Activated CD8-positive, alpha-beta T cell treated with anti-CD3 and anti-CD28 coated beads for 36 hours (primary cell): Measurements from ENCODE around the gene GNAL. TPM values are rescaled to one million over a fixed set of nuclear protein-coding genes. Genes with fewer than 3 reads are reported as not detected.
"Not testable (repeated sequence)": the region's sequence is repeated elsewhere in the genome, so short reads cannot be mapped to it uniquely, and the experiment has no call there.

ENCODE experiments used
- ATAC-seq: fragments of 200-7000 bp; cut with Tn5 transposase; one replicate; pipeline ENCODE4 v1.10.0; 2021; ENCODE audit warnings: mild to moderate bottlenecking, moderate library complexity
- CTCF ChIA-PET: fragments of 350-600 bp; sonication (Branson Sonifier 250); formaldehyde crosslinking; loops from one replicate; lab custom pipeline; 2021; ENCODE audit warnings: antibody characterized with exemption; lab: Charles Lee
- POLR2A ChIA-PET: fragments of 350-600 bp; sonication (Branson Sonifier 250); formaldehyde crosslinking; loops from one replicate; lab custom pipeline; 2021; ENCODE audit warnings: antibody characterized with exemption; lab: Charles Lee
- DNase-seq: peaks from one replicate; pipeline ENCODE4 v3.0.0-alpha.2; 2020
- H3K27ac Mint-ChIP-seq: one replicate; pipeline ENCODE4 v1.8.0; 2021; ENCODE audit warnings: mild to moderate bottlenecking, mixed read lengths
- H3K27me3 Mint-ChIP-seq: one replicate; pipeline ENCODE4 v1.8.0; 2021; ENCODE audit warnings: mixed read lengths
- H3K36me3 Mint-ChIP-seq: one replicate; pipeline ENCODE4 v1.8.0; 2021; ENCODE audit warnings: low read depth, mixed read lengths
- H3K4me1 Mint-ChIP-seq: one replicate; pipeline ENCODE4 v1.8.0; 2021; ENCODE audit warnings: low read depth, mixed read lengths
- H3K4me3 Mint-ChIP-seq: one replicate; pipeline ENCODE4 v1.8.0; 2021; ENCODE audit warnings: mild to moderate bottlenecking, moderate library complexity, mixed read lengths
- H3K9me3 Mint-ChIP-seq: one replicate; pipeline ENCODE4 v1.8.0; 2021; ENCODE audit warnings: mixed read lengths
- intact Hi-C: fragments of 100-400 bp; cut with micrococcal nuclease; formaldehyde crosslinking; loops from one replicate; pipeline ENCODE4 v1.10.0; 2022
- total RNA-seq, 2 experiments: library from RNA; stranded (reverse); gene quantifications; one replicate each; pipeline ENCODE4 v1.2.3, GENCODE V29; 2021
- TF ChIP-seq, protein P1 (sequence below): fragments of 200-600 bp; IDR thresholded peaks from one replicate; pipeline ENCODE4 v1.8.0; 2022; ENCODE audit warnings: antibody characterized with exemption, mild to moderate bottlenecking

The GNAL gene
- total RNA-seq, 2 experiments from 2014 or later: 0.11 TPM; not detected in 1

- ATAC-seq (no peak), DNase-seq (no peak)
- H3K27me3 Mint-ChIP-seq: no peaks in the 10 kb centered on the region
- no peak overlapping the region for H3K4me3 Mint-ChIP-seq
- H3K27ac Mint-ChIP-seq: no peak overlapping the region
- no peaks in the 10 kb centered on the region for H3K4me1 Mint-ChIP-seq
- intact Hi-C loops: no loop called here
- TF ChIP-seq, protein P1, sequence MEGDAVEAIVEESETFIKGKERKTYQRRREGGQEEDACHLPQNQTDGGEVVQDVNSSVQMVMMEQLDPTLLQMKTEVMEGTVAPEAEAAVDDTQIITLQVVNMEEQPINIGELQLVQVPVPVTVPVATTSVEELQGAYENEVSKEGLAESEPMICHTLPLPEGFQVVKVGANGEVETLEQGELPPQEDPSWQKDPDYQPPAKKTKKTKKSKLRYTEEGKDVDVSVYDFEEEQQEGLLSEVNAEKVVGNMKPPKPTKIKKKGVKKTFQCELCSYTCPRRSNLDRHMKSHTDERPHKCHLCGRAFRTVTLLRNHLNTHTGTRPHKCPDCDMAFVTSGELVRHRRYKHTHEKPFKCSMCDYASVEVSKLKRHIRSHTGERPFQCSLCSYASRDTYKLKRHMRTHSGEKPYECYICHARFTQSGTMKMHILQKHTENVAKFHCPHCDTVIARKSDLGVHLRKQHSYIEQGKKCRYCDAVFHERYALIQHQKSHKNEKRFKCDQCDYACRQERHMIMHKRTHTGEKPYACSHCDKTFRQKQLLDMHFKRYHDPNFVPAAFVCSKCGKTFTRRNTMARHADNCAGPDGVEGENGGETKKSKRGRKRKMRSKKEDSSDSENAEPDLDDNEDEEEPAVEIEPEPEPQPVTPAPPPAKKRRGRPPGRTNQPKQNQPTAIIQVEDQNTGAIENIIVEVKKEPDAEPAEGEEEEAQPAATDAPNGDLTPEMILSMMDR: no peak
- H3K36me3 Mint-ChIP-seq: peaks cover 19% of the 10 kb centered on the region
- ChIA-PET CTCF (no interaction called here), POLR2A (interaction anchor here (0.6 to 1.1 kb wide), 2 partner anchors 17 to 94 kb away, joined by 3 to 5 read pairs; no protein-coding TSS in a partner anchor)
- no peaks in the 10 kb centered on the region for H3K9me3 Mint-ChIP-seq
These were observed 198.5 kb downstream of the GNAL start for GRCh38 chr18:11887328-11888128.

DNA sequence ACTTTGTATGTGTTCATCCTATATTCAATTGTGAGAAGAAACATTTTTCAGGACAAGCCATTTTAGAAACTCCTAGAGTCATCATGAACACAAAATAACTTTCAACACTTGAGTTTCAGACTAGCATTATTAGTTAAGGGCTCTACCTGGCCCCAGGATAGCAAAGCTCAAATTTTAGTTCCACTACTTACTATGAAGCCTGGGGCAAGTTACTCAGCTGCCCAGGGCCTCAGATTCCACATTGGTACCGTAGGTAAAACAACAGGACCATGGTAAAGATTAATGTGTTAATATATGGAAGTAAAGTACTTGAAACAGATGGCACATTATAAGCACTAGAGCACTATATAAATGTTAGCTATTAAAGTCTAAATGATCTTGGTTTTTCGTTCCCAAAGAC lies 199.7 kb downstream of the GNAL start:
- H3K27ac Mint-ChIP-seq: no peak overlapping the region
- intact Hi-C loops: no loop called here
- H3K4me1 Mint-ChIP-seq: no peaks in the 10 kb centered on the region
- H3K36me3 Mint-ChIP-seq: peaks cover 24% of the 10 kb centered on the region
- H3K27me3 Mint-ChIP-seq: no peaks in the 10 kb centered on the region
- TF ChIP-seq, protein P1: no peak
- ChIA-PET CTCF (interaction anchor here (0.8 to 1.7 kb wide), 2 partner anchors 49 to 233 kb away, joined by 3 to 5 read pairs; no protein-coding TSS in a partner anchor), POLR2A (interaction anchor here (0.9 to 1.2 kb wide), 2 partner anchors 20 to 37 kb away, joined by 3 read pairs; partner anchors contain the start of gene MPPE1)
- H3K9me3 Mint-ChIP-seq: no peaks in the 10 kb centered on the region
- no peak for ATAC-seq
- no peak for DNase-seq
- no peak overlapping the region for H3K4me3 Mint-ChIP-seq

GRCh38 chr18:11889284-11889683 lies 200.2 kb downstream of the GNAL start:
- DNase-seq (no peak), ATAC-seq (no peak)
- H3K9me3 Mint-ChIP-seq: no peaks in the 10 kb centered on the region
- H3K4me1 Mint-ChIP-seq: no peaks in the 10 kb centered on the region
- H3K4me3 Mint-ChIP-seq: no peak overlapping the region
- TF ChIP-seq, protein P1: no peak
- H3K27me3 Mint-ChIP-seq: no peaks in the 10 kb centered on the region
- ChIA-PET POLR2A (interaction anchor here (1.2 kb wide), 1 partner anchor 19 kb away, joined by 3 read pairs; the partner anchor contains the start of gene MPPE1), CTCF (interaction anchor here (0.8 to 1.7 kb wide), 2 partner anchors 49 to 233 kb away, joined by 3 to 5 read pairs; no protein-coding TSS in a partner anchor)
- H3K27ac Mint-ChIP-seq: no peak overlapping the region
- H3K36me3 Mint-ChIP-seq: peaks cover 24% of the 10 kb centered on the region
- intact Hi-C loops: no loop called here

- Mint-ChIP-seq H3K36me3 (peaks cover 22% of the 10 kb centered on the region), H3K9me3 (no peaks in the 10 kb centered on the region), H3K27me3 (no peaks in the 10 kb centered on the region), H3K4me1 (no peaks in the 10 kb centered on the region), H3K4me3 (no peak overlapping the region), H3K27ac (no peak overlapping the region)
- ATAC-seq (no peak), DNase-seq (no peak)
- CTCF ChIA-PET: interaction anchor here (1.0 kb wide), 1 partner anchor 104 kb away, joined by 3 read pairs; no protein-coding TSS in a partner anchor
- TF ChIP-seq, protein P1: no peak
- intact Hi-C loops: no loop called here
- POLR2A ChIA-PET: interaction anchor here (0.6 kb wide), 1 partner anchor 148 kb away, joined by 6 read pairs; no protein-coding TSS in a partner anchor
These were observed 202.7 kb downstream of the GNAL start for GRCh38 chr18:11891737-11892136.

DNA sequence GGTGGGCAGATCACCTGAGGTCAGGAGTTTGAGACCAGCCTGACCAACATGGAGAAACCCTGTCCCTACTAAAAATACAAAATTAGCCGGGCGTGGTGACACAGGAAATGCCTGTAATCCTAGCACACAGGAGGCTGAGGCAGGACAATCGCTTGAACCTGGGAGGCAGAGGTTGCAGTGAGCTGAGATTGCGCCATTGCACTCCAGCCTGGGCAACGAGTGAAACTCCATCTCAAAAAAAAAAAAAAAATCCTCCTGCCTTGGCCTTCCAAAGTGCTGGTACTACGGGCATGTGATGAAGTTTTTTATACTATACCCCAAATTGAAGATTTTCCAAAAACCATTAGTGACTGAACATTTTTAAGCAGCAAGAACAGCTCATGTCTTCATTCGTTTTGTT lies 203.4 kb downstream of the GNAL start:
- H3K4me3 Mint-ChIP-seq, H3K9me3 Mint-ChIP-seq, intact Hi-C loops, DNase-seq, H3K27ac Mint-ChIP-seq, H3K27me3 Mint-ChIP-seq, POLR2A ChIA-PET, ATAC-seq, H3K4me1 Mint-ChIP-seq: not testable (repeated sequence)
- CTCF ChIA-PET: interaction anchor here (0.9 kb wide), 1 partner anchor 32 kb away, joined by 3 read pairs; no protein-coding TSS in a partner anchor
- peaks cover 25% of the 10 kb centered on the region for H3K36me3 Mint-ChIP-seq
